GM19043 (cell line): ENCODE data around the gene DOCK8.
"Not testable (repeated sequence)": the region's sequence is repeated elsewhere in the genome, so short reads cannot be mapped to it uniquely, and the experiment has no call there.

Experiments used
- ATAC-seq: cut with Tn5 transposase; IDR thresholded peaks from one replicate; pipeline ENCODE4 v1.9.1; 2021; ENCODE audit warnings: low read depth; ENCODE audit not compliant: unreplicated experiment

DOCK8 gene

GRCh38 chr9:401223-401622 lies 186.6 kb downstream of the DOCK8 start:
- ATAC-seq = no peak

- no peak for ATAC-seq
Observed at GRCh38 chr9:404234-404633, 189.6 kb downstream of the DOCK8 start.

DNA sequence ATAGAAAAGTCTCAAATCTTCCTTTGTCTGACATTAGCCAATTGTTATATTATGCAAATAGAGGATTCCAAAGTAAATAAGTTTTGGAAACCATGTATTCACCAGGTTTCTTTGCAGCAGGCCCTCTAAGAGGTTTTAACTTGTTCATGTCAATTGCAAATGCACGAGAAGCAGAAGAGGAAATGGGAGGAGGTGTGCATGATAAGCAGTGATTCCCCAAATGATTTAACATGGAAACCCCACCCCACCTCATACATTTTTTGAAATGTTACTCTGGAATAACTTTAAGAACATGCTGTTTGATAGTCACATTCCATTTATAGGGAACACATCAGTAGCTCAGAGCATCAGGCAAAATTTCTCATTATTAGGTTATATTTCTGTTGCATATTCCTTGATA lies 190.7 kb downstream of the DOCK8 start:
- ATAC-seq = no peak

GRCh38 chr9:406886-407654 lies 192.4 kb downstream of the DOCK8 start:
- no peak for ATAC-seq

DNA sequence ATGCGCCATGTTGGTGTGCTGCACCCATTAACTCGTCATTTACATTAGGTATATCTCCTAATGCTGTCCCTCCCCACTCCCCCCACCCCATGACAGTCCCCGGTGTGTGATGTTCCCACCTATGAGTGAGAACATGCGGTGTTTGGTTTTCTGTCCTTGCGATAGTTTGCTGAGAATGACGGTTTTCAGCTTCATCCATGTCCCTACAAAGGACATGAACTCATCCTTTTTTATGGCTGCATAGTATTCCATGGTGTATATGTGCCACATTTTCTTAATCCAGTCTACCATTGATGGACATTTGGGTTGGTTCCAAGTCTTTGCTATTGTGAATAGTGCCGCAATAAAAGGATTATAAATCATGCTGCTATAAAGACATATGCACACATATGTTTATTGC lies 195.0 kb downstream of the DOCK8 start:
- not testable (repeated sequence) for ATAC-seq

- no peak for ATAC-seq
Observed at GRCh38 chr9:414595-414994, 199.9 kb downstream of the DOCK8 start.

GRCh38 chr9:419571-420171 lies 205.0 kb downstream of the DOCK8 start:
- no peak for ATAC-seq

GRCh38 chr9:421896-422295 lies 207.2 kb downstream of the DOCK8 start:
- no peak for ATAC-seq

GRCh38 chr9:426264-426663 lies 211.6 kb downstream of the DOCK8 start:
- ATAC-seq = no peak

DNA sequence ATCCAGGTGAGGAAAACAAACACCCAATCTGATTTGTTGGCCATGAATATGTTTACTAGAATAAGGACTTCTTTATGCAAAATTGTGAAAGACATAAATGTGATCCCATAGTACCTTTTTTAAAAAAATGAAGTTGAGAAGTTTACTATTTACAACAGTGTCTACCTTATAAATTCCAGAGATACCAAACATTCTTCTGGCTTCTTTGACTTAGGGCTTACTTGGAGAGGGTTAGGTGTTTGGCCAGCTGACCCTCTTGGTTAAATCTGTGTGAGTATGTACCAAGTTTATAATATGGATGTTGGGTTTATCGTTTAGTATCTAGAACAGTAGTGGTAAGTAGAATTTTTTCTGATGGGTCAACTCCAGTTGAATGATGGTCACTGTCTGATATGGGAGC lies 212.3 kb downstream of the DOCK8 start:
- no peak for ATAC-seq

DNA sequence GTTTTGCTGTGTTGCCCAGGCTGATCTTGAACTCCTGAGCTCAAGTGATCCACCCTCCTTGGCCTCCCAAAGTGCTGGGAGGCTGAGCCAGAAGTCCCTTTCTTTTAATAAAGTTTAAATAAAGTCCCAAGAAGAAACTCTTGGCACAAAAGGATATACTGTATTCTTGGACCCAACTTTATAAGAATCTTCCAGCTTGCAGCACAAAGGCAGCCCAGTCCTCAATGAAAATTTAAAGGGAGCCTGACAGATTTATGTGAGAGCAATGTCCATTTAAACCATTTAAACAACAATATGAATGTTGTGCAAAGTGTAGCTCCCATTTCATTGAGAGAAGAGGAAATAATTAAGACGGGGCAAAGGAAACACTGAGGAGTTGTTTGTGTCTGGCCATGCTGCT lies 217.0 kb downstream of the DOCK8 start:
- ATAC-seq = no peak

- no peak for ATAC-seq
Observed at GRCh38 chr9:436482-436881, 221.8 kb downstream of the DOCK8 start.

GRCh38 chr9:437066-437465 lies 222.4 kb downstream of the DOCK8 start:
- ATAC-seq = no peak

DNA sequence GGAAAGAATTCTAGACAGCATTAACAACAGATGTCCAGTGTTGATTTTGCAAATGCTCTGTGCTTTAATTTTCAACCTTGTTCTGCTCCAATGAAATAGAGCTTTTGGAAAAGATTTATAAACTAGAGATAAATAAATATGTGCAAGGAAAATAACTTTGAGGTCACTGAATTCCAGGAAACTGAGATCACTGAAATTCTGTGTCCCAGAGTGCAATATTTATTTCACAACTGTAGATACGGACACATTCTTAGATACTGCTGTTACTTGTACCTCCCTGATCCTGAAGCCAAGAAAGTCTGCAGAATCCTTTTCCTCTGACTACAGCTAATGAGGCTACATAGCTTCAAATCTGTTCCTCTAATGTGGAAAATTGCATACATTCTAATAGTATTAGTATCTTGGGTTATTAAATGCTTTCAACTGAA lies 222.9 kb downstream of the DOCK8 start:
- no peak for ATAC-seq

DNA sequence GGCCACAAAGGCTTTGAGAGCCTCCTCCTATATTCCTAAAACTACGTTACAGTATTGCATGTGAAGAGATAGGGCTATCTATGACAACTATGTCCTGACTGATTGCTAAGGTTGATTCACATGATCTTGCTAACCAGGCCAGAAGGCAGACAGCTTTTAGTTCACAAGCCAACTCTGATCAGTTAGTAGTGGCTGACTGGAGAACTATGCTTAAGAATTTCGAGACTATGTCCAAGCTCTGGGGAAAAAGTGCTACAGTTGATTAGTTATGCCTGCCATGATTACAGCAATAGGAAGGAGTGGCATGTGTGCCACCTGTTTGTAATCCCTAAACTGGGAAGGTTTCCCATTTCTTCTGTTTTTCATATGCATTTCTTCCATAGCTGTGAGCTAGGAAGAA lies 223.4 kb downstream of the DOCK8 start:
- no peak for ATAC-seq

DNA sequence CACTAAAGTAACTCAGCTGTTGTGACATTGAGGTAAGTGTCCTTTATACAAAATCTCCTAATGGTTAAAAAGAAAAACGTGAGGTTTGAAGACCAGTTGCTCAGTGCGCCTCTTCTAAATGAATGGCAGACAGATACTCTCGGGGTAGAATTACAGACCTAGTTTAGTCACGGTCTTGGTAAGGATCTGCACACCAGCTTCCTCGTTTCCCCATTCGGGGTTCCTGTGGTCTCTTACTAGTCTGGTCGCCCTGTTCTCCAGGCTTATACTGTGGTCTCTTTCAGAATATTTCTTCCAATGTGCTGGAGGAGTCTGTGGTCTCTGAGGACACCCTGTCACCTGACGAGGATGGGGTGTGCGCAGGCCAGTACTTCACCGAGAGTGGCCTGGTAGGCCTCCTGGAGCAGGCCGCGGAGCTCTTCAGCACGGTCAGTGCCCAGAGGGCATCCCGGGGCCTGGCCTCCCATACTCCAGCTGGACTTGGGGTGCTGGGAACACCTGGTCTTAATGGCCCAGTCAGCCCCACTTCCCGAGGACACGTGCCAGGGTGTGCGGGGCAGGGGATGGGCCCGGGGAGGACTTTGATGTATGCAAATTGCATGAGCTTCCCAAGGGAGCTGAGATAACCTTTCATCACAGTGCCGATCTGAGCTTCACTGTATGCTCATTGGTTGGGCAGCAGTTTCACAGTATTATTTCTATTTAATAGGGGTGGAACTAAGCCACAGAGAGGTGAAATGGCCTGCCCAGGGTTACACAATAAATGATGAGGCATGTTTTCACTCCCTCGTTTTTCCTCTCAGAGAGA lies 224.5 kb downstream of the DOCK8 start:
- no peak for ATAC-seq

DNA sequence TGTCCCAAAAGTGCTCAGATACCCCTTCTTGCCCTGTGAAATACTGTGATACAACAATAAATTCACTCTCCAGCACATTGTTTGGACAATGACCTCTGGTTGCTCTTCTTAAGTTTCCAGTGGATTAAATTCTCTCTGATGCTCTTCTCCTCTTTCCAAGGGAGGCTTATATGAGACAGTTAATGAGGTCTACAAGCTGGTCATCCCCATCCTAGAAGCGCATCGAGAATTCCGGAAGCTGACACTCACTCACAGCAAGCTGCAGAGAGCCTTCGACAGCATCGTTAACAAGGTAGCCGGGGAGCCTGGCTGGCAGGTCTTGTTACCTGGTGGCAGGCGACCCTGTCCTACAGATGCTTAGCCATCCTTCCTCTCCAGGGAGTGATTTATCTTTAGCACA lies 226.5 kb downstream of the DOCK8 start:
- no peak for ATAC-seq

DNA sequence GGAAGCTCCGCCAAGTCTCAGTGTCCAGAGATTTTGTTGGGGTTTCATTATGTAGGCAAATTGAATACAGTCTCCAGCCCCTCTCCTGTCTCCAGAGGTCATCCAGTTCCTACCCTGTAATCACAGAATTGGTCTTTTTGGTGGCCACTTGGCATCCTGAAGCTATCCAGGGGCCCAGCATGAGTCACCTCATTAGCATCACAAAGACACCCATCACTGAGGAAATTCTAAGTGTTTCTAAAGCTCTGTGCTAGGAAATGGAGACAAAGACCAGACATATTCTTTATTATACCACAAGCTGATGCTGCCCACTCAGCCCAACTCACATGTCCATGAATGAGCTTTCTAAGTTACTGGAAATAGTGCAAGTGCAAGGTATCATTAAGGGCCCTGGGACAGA lies 229.9 kb downstream of the DOCK8 start:
- no peak for ATAC-seq

DNA sequence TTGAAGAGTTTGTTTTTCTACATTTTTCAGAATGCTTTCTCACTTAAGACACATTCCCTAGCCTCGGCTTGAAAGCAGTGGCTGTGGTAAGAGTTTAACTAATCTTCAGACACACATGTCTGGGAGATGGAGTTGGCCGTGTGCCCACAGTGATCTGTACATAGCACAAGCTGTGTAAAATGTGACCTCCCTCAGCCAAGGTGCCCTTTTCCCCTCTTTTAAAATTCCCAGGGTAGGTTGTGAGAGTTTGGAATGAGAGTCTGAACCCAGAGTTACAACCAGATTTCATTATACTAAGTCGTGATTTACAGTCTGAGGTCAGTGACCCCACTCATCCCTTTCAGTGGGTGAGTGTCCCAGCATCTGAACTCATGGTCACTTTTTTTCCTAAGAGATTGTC lies 230.4 kb downstream of the DOCK8 start:
- ATAC-seq = no peak

GRCh38 chr9:446074-446699 lies 231.5 kb downstream of the DOCK8 start:
- ATAC-seq = no peak
